ENCODE measurements around the gene UMODL1.
A peak's percentile ranks its signal among the peaks of the same experiment; 100 is the strongest.

The UMODL1 gene

GRCh38 chr21:42120903-42121535, 49.9 kb downstream of the UMODL1 start:
- DNase-seq (ENCODE audit: low read depth, low spot score), result peak; percentile 61
- Histone ChIP-seq H3K36me3 (ENCODE audit: insufficient read depth, low read length) (no peaks in the 10 kb centered on the region), H3K9me3 (ENCODE audit: low read depth, low read length) (no peaks in the 10 kb centered on the region), H3K4me3 (peak overlapping the region; percentile 53), H3K9ac (ENCODE audit: insufficient read length) (peak overlapping the region; percentile 22), H3K27ac (peak overlapping the region; percentile 72)
- TF ChIP-seq EZH2 (IDR thresholded peaks at IDR 0.05) (no peak), POLR2AphosphoS5 (IDR thresholded peaks at IDR 0.05; ENCODE audit: borderline replicate concordance, low read depth, low read length) (no peak), FOXP2 (optimal IDR thresholded peaks at IDR 0.05; ENCODE audit: control extremely low read depth, extremely low read length, insufficient read depth) (no peak)

- Histone ChIP-seq H3K27ac (no peak overlapping the region), H3K9ac (ENCODE audit: insufficient read length) (no peak overlapping the region), H3K9me3 (ENCODE audit: low read depth, low read length) (no peaks in the 10 kb centered on the region), H3K36me3 (ENCODE audit: insufficient read depth, low read length) (no peaks in the 10 kb centered on the region), H3K4me3 (no peak overlapping the region)
- TF ChIP-seq EZH2 (IDR thresholded peaks at IDR 0.05) (no peak), FOXP2 (optimal IDR thresholded peaks at IDR 0.05; ENCODE audit: control extremely low read depth, extremely low read length, insufficient read depth) (no peak), POLR2AphosphoS5 (IDR thresholded peaks at IDR 0.05; ENCODE audit: borderline replicate concordance, low read depth, low read length) (no peak)
- no peak for DNase-seq (ENCODE audit: low read depth, low spot score)
These were observed 50.7 kb downstream of the UMODL1 start for GRCh38 chr21:42121794-42122193.

GRCh38 chr21:42122398-42122797, 51.3 kb downstream of the UMODL1 start:
- TF ChIP-seq FOXP2 (optimal IDR thresholded peaks at IDR 0.05; ENCODE audit: control extremely low read depth, extremely low read length, insufficient read depth) (no peak), EZH2 (IDR thresholded peaks at IDR 0.05) (no peak), POLR2AphosphoS5 (IDR thresholded peaks at IDR 0.05; ENCODE audit: borderline replicate concordance, low read depth, low read length) (no peak)
- no peak overlapping the region for H3K4me3 ChIP-seq
- H3K27ac ChIP-seq, result no peak overlapping the region

GRCh38 chr21:42122808-42123207, 51.7 kb downstream of the UMODL1 start:
- Histone ChIP-seq H3K9me3 (ENCODE audit: low read depth, low read length) (no peaks in the 10 kb centered on the region), H3K36me3 (ENCODE audit: insufficient read depth, low read length) (no peaks in the 10 kb centered on the region), H3K9ac (ENCODE audit: insufficient read length) (no peak overlapping the region), H3K27ac (no peak overlapping the region), H3K4me3 (no peak overlapping the region)
- no peak for TF ChIP-seq EZH2 (IDR thresholded peaks at IDR 0.05)
- no peak for TF ChIP-seq POLR2AphosphoS5 (IDR thresholded peaks at IDR 0.05; ENCODE audit: borderline replicate concordance, low read depth, low read length)
- no peak for TF ChIP-seq FOXP2 (optimal IDR thresholded peaks at IDR 0.05; ENCODE audit: control extremely low read depth, extremely low read length, insufficient read depth)
- no peak for DNase-seq (ENCODE audit: low read depth, low spot score)

More at GRCh38 chr21:42122398-42122797, 51.3 kb downstream of the UMODL1 start:
- no peak for DNase-seq (ENCODE audit: low read depth, low spot score)
- Histone ChIP-seq H3K9me3 (ENCODE audit: low read depth, low read length) (no peaks in the 10 kb centered on the region), H3K36me3 (ENCODE audit: insufficient read depth, low read length) (no peaks in the 10 kb centered on the region), H3K9ac (ENCODE audit: insufficient read length) (no peak overlapping the region)

- no peak overlapping the region for H3K27ac ChIP-seq
- H3K36me3 ChIP-seq (ENCODE audit: insufficient read depth, low read length), result no peaks in the 10 kb centered on the region
- DNase-seq (ENCODE audit: low read depth, low spot score), result no peak
- TF ChIP-seq EZH2 (IDR thresholded peaks at IDR 0.05), result no peak
- no peak overlapping the region for H3K4me3 ChIP-seq
- H3K9ac ChIP-seq (ENCODE audit: insufficient read length), result no peak overlapping the region
- H3K9me3 ChIP-seq (ENCODE audit: low read depth, low read length), result no peaks in the 10 kb centered on the region
These were observed 52.2 kb downstream of the UMODL1 start for GRCh38 chr21:42123219-42123908.

DNA sequence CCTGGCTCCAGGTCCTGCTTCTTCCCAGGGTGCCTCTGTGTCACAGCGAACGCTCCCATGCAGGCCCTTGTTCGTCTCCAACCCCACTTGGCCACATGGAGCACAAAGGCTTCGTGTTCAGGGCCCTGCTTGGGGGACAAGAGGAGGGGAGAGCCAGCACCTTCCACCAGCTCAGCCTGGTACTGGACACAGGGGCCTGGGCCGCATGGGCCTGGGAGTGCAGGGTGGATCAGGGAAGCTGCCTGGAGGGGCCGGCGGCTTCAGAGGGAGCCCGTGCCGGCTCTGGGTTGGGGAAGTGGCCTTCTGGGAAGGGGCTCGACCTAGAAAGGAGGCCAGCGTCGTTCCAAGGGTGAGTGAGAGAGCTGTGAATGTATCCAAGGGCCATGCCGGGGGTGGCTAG, 53.0 kb downstream of the UMODL1 start:
- H3K9me3 ChIP-seq (ENCODE audit: low read depth, low read length), result no peaks in the 10 kb centered on the region
- H3K36me3 ChIP-seq (ENCODE audit: insufficient read depth, low read length), result no peaks in the 10 kb centered on the region
- no peak overlapping the region for H3K9ac ChIP-seq (ENCODE audit: insufficient read length)
- TF ChIP-seq FOXP2 (optimal IDR thresholded peaks at IDR 0.05; ENCODE audit: control extremely low read depth, extremely low read length, insufficient read depth) (no peak), EZH2 (IDR thresholded peaks at IDR 0.05) (no peak)
- H3K4me3 ChIP-seq, result no peak overlapping the region
- no peak overlapping the region for H3K27ac ChIP-seq
- DNase-seq (ENCODE audit: low read depth, low spot score), result no peak

GRCh38 chr21:42124826-42125570, 53.9 kb downstream of the UMODL1 start:
- no peaks in the 10 kb centered on the region for H3K9me3 ChIP-seq (ENCODE audit: low read depth, low read length)
- H3K9ac ChIP-seq (ENCODE audit: insufficient read length), result no peak overlapping the region
- TF ChIP-seq POLR2AphosphoS5 (IDR thresholded peaks at IDR 0.05; ENCODE audit: borderline replicate concordance, low read depth, low read length) (no peak), FOXP2 (optimal IDR thresholded peaks at IDR 0.05; ENCODE audit: control extremely low read depth, extremely low read length, insufficient read depth) (no peak), EZH2 (IDR thresholded peaks at IDR 0.05) (no peak)

More at GRCh38 chr21:42124826-42125570, 53.9 kb downstream of the UMODL1 start:
- Histone ChIP-seq H3K27ac (no peak overlapping the region), H3K4me3 (no peak overlapping the region), H3K36me3 (ENCODE audit: insufficient read depth, low read length) (no peaks in the 10 kb centered on the region)
- DNase-seq (ENCODE audit: low read depth, low spot score), result no peak
